ENCODE data around the gene PLLP. TPM values are rescaled to one million over a fixed set of nuclear protein-coding genes. Genes with fewer than 3 reads are reported as not detected.

Gene PLLP
- total RNA-seq, 1 donor from 2014 or later = 1.1 TPM

- Mint-ChIP-seq H3K27me3 (ENCODE audit: low read depth) (no peaks in the 10 kb centered on the region), H3K36me3 (peaks cover 36% of the 10 kb centered on the region), H3K4me1 (no peaks in the 10 kb centered on the region), H3K27ac (no peak overlapping the region), H3K4me3 (no peak overlapping the region), H3K9me3 (peaks cover 5% of the 10 kb centered on the region)
- no peak for DNase-seq (ENCODE audit: low spot score in 2 of 2, unreplicated experiment in 2 of 2)
- TF ChIP-seq, protein P1, sequence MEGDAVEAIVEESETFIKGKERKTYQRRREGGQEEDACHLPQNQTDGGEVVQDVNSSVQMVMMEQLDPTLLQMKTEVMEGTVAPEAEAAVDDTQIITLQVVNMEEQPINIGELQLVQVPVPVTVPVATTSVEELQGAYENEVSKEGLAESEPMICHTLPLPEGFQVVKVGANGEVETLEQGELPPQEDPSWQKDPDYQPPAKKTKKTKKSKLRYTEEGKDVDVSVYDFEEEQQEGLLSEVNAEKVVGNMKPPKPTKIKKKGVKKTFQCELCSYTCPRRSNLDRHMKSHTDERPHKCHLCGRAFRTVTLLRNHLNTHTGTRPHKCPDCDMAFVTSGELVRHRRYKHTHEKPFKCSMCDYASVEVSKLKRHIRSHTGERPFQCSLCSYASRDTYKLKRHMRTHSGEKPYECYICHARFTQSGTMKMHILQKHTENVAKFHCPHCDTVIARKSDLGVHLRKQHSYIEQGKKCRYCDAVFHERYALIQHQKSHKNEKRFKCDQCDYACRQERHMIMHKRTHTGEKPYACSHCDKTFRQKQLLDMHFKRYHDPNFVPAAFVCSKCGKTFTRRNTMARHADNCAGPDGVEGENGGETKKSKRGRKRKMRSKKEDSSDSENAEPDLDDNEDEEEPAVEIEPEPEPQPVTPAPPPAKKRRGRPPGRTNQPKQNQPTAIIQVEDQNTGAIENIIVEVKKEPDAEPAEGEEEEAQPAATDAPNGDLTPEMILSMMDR (IDR thresholded peaks at IDR 0.05; ENCODE audit: unreplicated experiment) = no peak
Measured at GRCh38 chr16:57238682-57239081, 45.8 kb downstream of the PLLP start.

- no peak overlapping the region for H3K27ac Mint-ChIP-seq
- peaks cover 45% of the 10 kb centered on the region for H3K36me3 Mint-ChIP-seq
- peaks cover 5% of the 10 kb centered on the region for H3K9me3 Mint-ChIP-seq
- no peaks in the 10 kb centered on the region for H3K4me1 Mint-ChIP-seq
- no peak overlapping the region for H3K4me3 Mint-ChIP-seq
- no peaks in the 10 kb centered on the region for H3K27me3 Mint-ChIP-seq (ENCODE audit: low read depth)
- DNase-seq (ENCODE audit: low spot score in 2 of 2, unreplicated experiment in 2 of 2) = no peak
- TF ChIP-seq, protein P1 (IDR thresholded peaks at IDR 0.05; ENCODE audit: unreplicated experiment) = no peak
Measured at GRCh38 chr16:57236022-57236350, 48.5 kb downstream of the PLLP start.

DNA sequence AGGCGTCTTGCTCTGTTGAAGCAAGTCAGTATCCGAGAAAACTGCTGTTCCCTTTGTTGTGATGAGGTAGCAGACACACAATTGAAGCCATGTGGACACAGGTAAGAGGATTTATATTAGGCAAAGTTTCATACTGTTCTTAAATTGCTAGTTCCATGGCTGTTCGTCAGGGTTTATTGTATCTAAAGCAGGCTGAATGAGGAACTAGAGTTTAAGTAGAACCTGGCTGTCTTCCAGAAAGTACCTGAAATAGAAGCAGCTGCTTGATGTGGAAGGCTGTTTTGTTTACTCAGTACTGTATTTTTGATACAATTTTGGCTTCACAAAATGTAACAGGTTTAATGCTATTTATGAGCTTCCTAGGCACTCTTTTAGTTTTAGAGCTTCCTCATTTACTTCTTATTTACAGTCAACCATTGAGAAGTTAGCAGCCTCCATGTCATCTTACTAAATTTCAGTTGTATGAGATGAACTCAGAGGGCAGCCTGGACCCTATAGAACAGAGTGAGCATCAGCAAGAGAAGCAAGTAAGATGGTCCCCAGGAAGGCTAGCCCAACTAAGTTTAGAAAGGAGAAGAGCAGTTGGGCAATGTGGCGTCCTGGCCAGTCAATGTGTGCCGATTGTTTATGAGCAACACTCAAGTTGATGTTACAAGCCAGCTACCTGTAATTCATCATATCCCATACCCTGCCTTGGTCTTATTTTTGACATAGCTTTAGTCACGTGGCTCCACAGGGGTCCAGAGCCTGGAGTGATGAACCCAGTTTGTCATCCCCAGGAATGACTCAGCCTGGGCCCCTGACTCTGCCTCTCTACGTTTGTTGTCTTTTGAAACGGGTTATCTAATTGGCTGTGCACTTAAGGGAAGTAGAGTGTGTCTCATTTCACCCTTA lies 49.1 kb downstream of the PLLP start:
- TF ChIP-seq, protein P1 (IDR thresholded peaks at IDR 0.05; ENCODE audit: unreplicated experiment) = no peak
- Mint-ChIP-seq H3K27me3 (ENCODE audit: low read depth) (no peaks in the 10 kb centered on the region), H3K9me3 (peaks cover 5% of the 10 kb centered on the region), H3K27ac (peak overlapping the region; percentile 45), H3K4me3 (no peak overlapping the region), H3K36me3 (peaks cover 51% of the 10 kb centered on the region), H3K4me1 (no peaks in the 10 kb centered on the region)
- DNase-seq (ENCODE audit: low spot score in 2 of 2, unreplicated experiment in 2 of 2) = no peak

- no peak overlapping the region for H3K4me3 Mint-ChIP-seq
- H3K4me1 Mint-ChIP-seq = no peaks in the 10 kb centered on the region
- no peaks in the 10 kb centered on the region for H3K27me3 Mint-ChIP-seq (ENCODE audit: low read depth)
- H3K36me3 Mint-ChIP-seq = peaks cover 53% of the 10 kb centered on the region
- no peak for DNase-seq (ENCODE audit: low spot score in 2 of 2, unreplicated experiment in 2 of 2)
- TF ChIP-seq, protein P1 (IDR thresholded peaks at IDR 0.05; ENCODE audit: unreplicated experiment) = no peak
- H3K27ac Mint-ChIP-seq = no peak overlapping the region
- H3K9me3 Mint-ChIP-seq = peaks cover 5% of the 10 kb centered on the region
Measured at GRCh38 chr16:57234707-57235092, 49.8 kb downstream of the PLLP start.

- Mint-ChIP-seq H3K9me3 (peaks cover 5% of the 10 kb centered on the region), H3K27me3 (ENCODE audit: low read depth) (no peaks in the 10 kb centered on the region), H3K36me3 (peaks cover 49% of the 10 kb centered on the region), H3K4me1 (no peaks in the 10 kb centered on the region), H3K4me3 (no peak overlapping the region), H3K27ac (no peak overlapping the region)
- TF ChIP-seq, protein P1 (IDR thresholded peaks at IDR 0.05; ENCODE audit: unreplicated experiment) = no peak
- DNase-seq (ENCODE audit: low spot score in 2 of 2, unreplicated experiment in 2 of 2) = no peak
Measured at GRCh38 chr16:57233944-57234706, 50.3 kb downstream of the PLLP start.
